SK-N-SH (cell line): ENCODE data around the gene SYNGR2. TPM values are rescaled to one million over a fixed set of nuclear protein-coding genes. Genes with fewer than 3 reads are reported as not detected.

Experiments
- CTCF ChIA-PET: fragments of 300-600, 350-600 bp; formaldehyde crosslinking; extraction: SDS; loops from one replicate; lab custom pipeline; 2021; lab: Yijun Ruan, JAX
- POLR2A ChIA-PET: fragments of 350-600 bp; sonication (Branson Sonifier 250); formaldehyde crosslinking; extraction: SDS; loops from one replicate; lab custom pipeline; 2020; ENCODE audit warnings: antibody characterized with exemption, inconsistent platforms; lab: Yijun Ruan, JAX
- DNase-seq: peaks from one replicate; pipeline ENCODE4 v3.0.0; 2012
- H2AFZ ChIP-seq: fragments of 200-600 bp; sonication (generic); 2 replicates; pipeline ENCODE4 v1.8.1; 2016; ENCODE audit warnings: antibody characterized with exemption, mild to moderate bottlenecking, low read depth
- H3F3A ChIP-seq: fragments of 200-600 bp; sonication (generic); replicated peaks from 2 replicates; pipeline ENCODE3; 2016; ENCODE audit warnings: antibody characterized with exemption, mild to moderate bottlenecking; ENCODE audit not compliant: insufficient read depth
- H3K27ac ChIP-seq, 2 experiments: fragments of 200-500 bp in 1 of 2; fragments of 200-600 bp in 1 of 2; sonication (Bioruptor generic) in 1 of 2; sonication (generic), shearing (Covaris generic) in 1 of 2; 2 replicates each; pipeline versions ENCODE4 v1.5.1 to v1.6.1; 2014 to 2016; ENCODE audit warnings: low read depth in 2 of 2, inconsistent platforms in 1 of 2, low read length in 1 of 2, mild to moderate bottlenecking in 1 of 2, mixed read lengths in 1 of 2
- H3K27me3 ChIP-seq: fragments of 200-600 bp; sonication (generic), shearing (Covaris generic); 2 replicates; pipeline ENCODE4 v1.6.1; 2016; ENCODE audit warnings: mixed run types; ENCODE audit not compliant: insufficient read depth
- H3K36me3 ChIP-seq, 2 experiments: fragments of 200-500 bp in 1 of 2; fragments of 200-600 bp in 1 of 2; sonication (Bioruptor generic) in 1 of 2; sonication (generic) in 1 of 2; replicated peaks in 1 of 2; 2 replicates each; pipeline versions ENCODE3 to v1.5.1; 2014 to 2016; ENCODE audit warnings: low read length in 1 of 2, mild to moderate bottlenecking in 1 of 2; ENCODE audit not compliant: insufficient read depth in 2 of 2, control insufficient read depth in 1 of 2
- H3K4me1 ChIP-seq, 2 experiments: fragments of 200-500 bp in 1 of 2; fragments of 200-600 bp in 1 of 2; sonication (Bioruptor generic) in 1 of 2; sonication (generic), shearing (Covaris generic) in 1 of 2; 2 replicates each; pipeline versions ENCODE4 v1.5.1 to v1.6.1; 2014 to 2016; ENCODE audit warnings: low read depth in 1 of 2, low read length in 1 of 2, mixed run types in 1 of 2; ENCODE audit not compliant: insufficient read depth in 2 of 2, control insufficient read depth in 1 of 2
- H3K4me2 ChIP-seq: fragments of 200-600 bp; sonication (generic), shearing (Covaris generic); 2 replicates; pipeline ENCODE4 v1.6.1; 2017; ENCODE audit warnings: mixed run types
- H3K4me3 ChIP-seq, 2 experiments: fragments of 200-500 bp in 1 of 2; fragments of 200-600 bp in 1 of 2; sonication (Bioruptor generic) in 1 of 2; sonication (generic), shearing (Covaris generic) in 1 of 2; 2 replicates each; pipeline versions ENCODE4 v1.5.1 to v1.8.1; 2014 to 2016; ENCODE audit warnings: low read depth in 2 of 2, inconsistent platforms in 1 of 2, low read length in 1 of 2, mild to moderate bottlenecking in 1 of 2, mixed read lengths in 1 of 2, moderate library complexity in 1 of 2
- H3K79me2 ChIP-seq: fragments of 200-600 bp; sonication (generic); 2 replicates; pipeline ENCODE4 v1.8.1; 2017; ENCODE audit warnings: mild to moderate bottlenecking; ENCODE audit not compliant: insufficient read depth
- H3K9ac ChIP-seq: fragments of 200-600 bp; sonication (generic); 2 replicates; pipeline ENCODE4 v1.6.1; 2017; ENCODE audit warnings: mixed run types
- H3K9me2 ChIP-seq: fragments of 200-600 bp; sonication (generic); 2 replicates; pipeline ENCODE4 v1.6.1; 2017; ENCODE audit warnings: mixed run types
- H3K9me3 ChIP-seq: fragments of 200-600 bp; sonication (generic); 2 replicates; pipeline ENCODE4 v1.6.1; 2017; ENCODE audit warnings: mixed run types, mild to moderate bottlenecking, moderate library complexity
- H4K20me1 ChIP-seq: fragments of 200-600 bp; sonication (generic); 2 replicates; pipeline ENCODE4 v1.6.1; 2017; ENCODE audit warnings: mild to moderate bottlenecking, mixed run types; ENCODE audit not compliant: insufficient read depth
- ELF1 ChIP-seq: IDR thresholded peaks from 2 replicates; pipeline ENCODE4 v1.4.0; 2012
- EP300 ChIP-seq, 2 experiments: IDR thresholded peaks; 2 replicates each; pipeline versions ENCODE4 v1.4.0 to v1.6.1; 2012; ENCODE audit warnings: borderline replicate concordance in 1 of 2, low read depth in 1 of 2, low read length in 1 of 2
- IRF3 ChIP-seq: fragments of 150-350 bp; IDR thresholded peaks from 2 replicates; pipeline ENCODE4 v1.6.1; 2016; ENCODE audit warnings: mild to moderate bottlenecking, low read depth, low read length
- JUND ChIP-seq: IDR thresholded peaks from 2 replicates; pipeline ENCODE4 v1.4.0; 2012
- MAX ChIP-seq: IDR thresholded peaks from 2 replicates; pipeline ENCODE4 v1.4.0; 2012; ENCODE audit warnings: low read depth
- PBX3 ChIP-seq: IDR thresholded peaks from 2 replicates; pipeline ENCODE4; 2012
- POLR2AphosphoS5 ChIP-seq: IDR thresholded peaks from 2 replicates; pipeline ENCODE4 v1.6.1; 2012; ENCODE audit warnings: low read depth, low read length
- RAD21 ChIP-seq: IDR thresholded peaks from 2 replicates; pipeline ENCODE4 v1.6.1; 2012; ENCODE audit warnings: mild to moderate bottlenecking, low read length
- RCOR1 ChIP-seq: fragments of 150-350 bp; IDR thresholded peaks from 2 replicates; pipeline ENCODE4 v1.6.1; 2017; ENCODE audit warnings: antibody characterized with exemption, low read length
- REST ChIP-seq: IDR thresholded peaks from 2 replicates; pipeline ENCODE4 v1.6.1; 2012; ENCODE audit warnings: mild to moderate bottlenecking, low read depth, low read length, moderate library complexity
- RFX5 ChIP-seq: IDR thresholded peaks from 2 replicates; pipeline ENCODE4 v1.6.1; 2012; ENCODE audit warnings: mild to moderate bottlenecking, improper control_type of control experiment, low read length
- SMC3 ChIP-seq: IDR thresholded peaks from 2 replicates; pipeline ENCODE4 v1.6.1; 2012; ENCODE audit warnings: low read depth, low read length, improper control_type of control experiment
- USF1 ChIP-seq: IDR thresholded peaks from 2 replicates; pipeline ENCODE4 v1.4.0; 2012; ENCODE audit warnings: low read depth, borderline replicate concordance
- USF2 ChIP-seq: fragments of 150-350 bp; IDR thresholded peaks from 2 replicates; pipeline ENCODE4 v1.6.1; 2017; ENCODE audit warnings: antibody characterized with exemption, low read length, low read depth, borderline replicate concordance
- WGBS: methylation state at CpG from one replicate; pipeline ENCODE4 v1.1.6; 2017; ENCODE audit warnings: low lambda C conversion rate; 5-methylcytosine and 5-hydroxymethylcytosine counted together
- polyA plus RNA-seq, 3 experiments: library from polyadenylated mRNA; depleted of rRNA; stranded (reverse); fragments of >200 nt; gene quantifications; 2 replicates each; pipeline ENCODE4 v1.2.3, GENCODE V29; 2012

SYNGR2 gene
- polyA plus RNA-seq, 1 of the 3 experiments (the other 2 are of a cell fraction), result 181 TPM

- no peak overlapping the region for H3K27ac ChIP-seq
- 96% methylated on average over 13 of the region's 13 CpGs for WGBS
- no peaks in the 10 kb centered on the region for H3F3A ChIP-seq
- H3K4me3 ChIP-seq, result no peak overlapping the region
- H3K36me3 ChIP-seq, result no peaks in the 10 kb centered on the region
- H2AFZ ChIP-seq, result no peak overlapping the region
- ChIA-PET POLR2A (interaction anchor here (0.9 kb wide), 1 partner anchor 13 kb away, joined by 7 read pairs; no protein-coding TSS in a partner anchor), CTCF (interaction anchor here (1.5 to 7.7 kb wide), 3 partner anchors 13 to 70 kb away, joined by 5 to 59 read pairs (median 25); no protein-coding TSS in a partner anchor)
- DNase-seq, result no peak
- H3K4me2 ChIP-seq, result no peak overlapping the region
- peaks cover 7% of the 10 kb centered on the region in 2 experiments; a peak in 2 of 4 replicates for H3K4me1 ChIP-seq
- H3K27me3 ChIP-seq, result no peaks in the 10 kb centered on the region
- H3K9me3 ChIP-seq, result no peaks in the 10 kb centered on the region
- peaks cover 7% of the 10 kb centered on the region; the same call in 1 of the 2 replicates for H4K20me1 ChIP-seq
- no peak for TF ChIP-seq RCOR1
- TF ChIP-seq RFX5, result no peak
- TF ChIP-seq USF2, result no peak
- TF ChIP-seq RAD21, result no peak
- TF ChIP-seq JUND, result no peak
- no peak for TF ChIP-seq MAX
- no peak for TF ChIP-seq SMC3
- no peak for TF ChIP-seq ELF1
- no peak for TF ChIP-seq REST
- TF ChIP-seq PBX3, result no peak
- TF ChIP-seq IRF3, result no peak
- no peak for TF ChIP-seq POLR2AphosphoS5
- no peak for TF ChIP-seq USF1
- TF ChIP-seq EP300 (IDR thresholded peaks at IDR 0.05; ENCODE audit: borderline replicate concordance in 1 of 2, low read depth in 1 of 2, low read length in 1 of 2), result no peak
- H3K9me2 ChIP-seq, result no peaks in the 10 kb centered on the region
- H3K79me2 ChIP-seq, result peaks cover 36% of the 10 kb centered on the region
- no peak overlapping the region for H3K9ac ChIP-seq
Observed at GRCh38 chr17:78182504-78182903, 14.1 kb downstream of the SYNGR2 start.
